Activated CD8-positive, alpha-beta memory T cell treated with anti-CD3 and anti-CD28 coated beads for 24 hours (primary cell): ENCODE results near the gene TMPRSS11B.
"Not testable (repeated sequence)": the region's sequence is repeated elsewhere in the genome, so short reads cannot be mapped to it uniquely, and the experiment has no call there.

Source experiments
- DNase-seq: peaks from one replicate; pipeline ENCODE4 v3.0.0-alpha.2; 2020

Gene TMPRSS11B

GRCh38 chr4:68216501-68216900, 29.0 kb downstream of the TMPRSS11B start:
- DNase-seq, result no peak

- DNase-seq, result no peak
Observed at GRCh38 chr4:68209003-68209402, 36.5 kb downstream of the TMPRSS11B start.

DNA sequence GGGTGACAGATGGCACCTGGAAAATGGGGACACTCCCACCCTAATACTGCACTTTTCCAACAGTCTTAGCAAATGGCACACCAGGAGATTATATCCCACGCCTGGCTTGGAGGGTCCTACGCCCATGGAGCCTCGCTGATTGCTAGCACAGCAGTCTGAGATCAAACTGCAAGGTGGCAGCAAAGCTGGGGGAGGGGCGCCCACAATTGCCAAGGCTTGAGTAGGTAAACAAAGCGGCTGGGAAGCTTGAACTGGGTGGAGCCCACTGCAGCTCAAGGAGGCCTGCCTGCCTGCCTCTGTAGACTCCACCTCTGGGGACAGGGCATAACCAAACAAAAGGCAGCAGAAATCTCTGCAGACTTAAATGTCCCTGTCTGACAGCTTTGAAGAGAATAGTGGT, 51.2 kb downstream of the TMPRSS11B start:
- not testable (repeated sequence) for DNase-seq

- DNase-seq, result no peak
Observed at GRCh38 chr4:68193194-68193593, 52.3 kb downstream of the TMPRSS11B start.

GRCh38 chr4:68187145-68187544, 58.3 kb downstream of the TMPRSS11B start:
- no peak for DNase-seq

DNA sequence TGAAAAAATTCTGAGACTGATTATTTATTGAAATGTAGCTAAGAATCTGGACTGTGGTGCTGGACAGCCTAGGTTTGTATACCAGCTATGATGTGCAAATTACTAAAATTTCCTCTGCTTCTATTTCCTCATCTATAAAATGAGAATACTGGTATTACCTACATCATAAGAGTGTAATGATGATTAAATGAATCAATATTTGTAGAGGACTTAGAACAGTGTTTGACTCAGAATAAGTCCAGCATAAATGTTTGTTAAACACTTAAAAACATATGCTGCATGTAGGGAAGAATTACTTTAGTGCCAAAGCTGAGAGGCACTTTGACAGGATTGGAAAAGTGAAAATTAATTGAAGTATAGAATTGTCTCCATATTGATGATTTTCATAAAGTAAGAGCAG, 60.6 kb downstream of the TMPRSS11B start:
- DNase-seq, result no peak

DNA sequence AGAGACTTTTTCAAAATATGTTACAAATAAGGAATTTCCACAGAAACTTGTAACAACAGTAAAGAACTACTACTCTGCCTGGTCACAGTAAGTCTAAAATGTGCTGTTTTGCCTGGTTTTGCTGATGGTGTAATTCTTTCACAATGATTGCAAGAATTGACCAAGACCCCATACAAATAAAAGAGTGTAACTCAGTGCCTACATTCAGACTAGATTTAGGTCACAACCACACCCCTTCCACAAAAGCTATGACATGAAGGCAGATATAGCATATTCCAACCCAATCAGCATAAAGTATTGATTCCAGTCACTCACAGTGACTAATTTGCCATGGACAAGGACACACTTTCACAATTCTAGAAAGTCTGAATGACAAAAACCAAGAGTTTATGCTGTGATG, 62.1 kb downstream of the TMPRSS11B start:
- no peak for DNase-seq

DNA sequence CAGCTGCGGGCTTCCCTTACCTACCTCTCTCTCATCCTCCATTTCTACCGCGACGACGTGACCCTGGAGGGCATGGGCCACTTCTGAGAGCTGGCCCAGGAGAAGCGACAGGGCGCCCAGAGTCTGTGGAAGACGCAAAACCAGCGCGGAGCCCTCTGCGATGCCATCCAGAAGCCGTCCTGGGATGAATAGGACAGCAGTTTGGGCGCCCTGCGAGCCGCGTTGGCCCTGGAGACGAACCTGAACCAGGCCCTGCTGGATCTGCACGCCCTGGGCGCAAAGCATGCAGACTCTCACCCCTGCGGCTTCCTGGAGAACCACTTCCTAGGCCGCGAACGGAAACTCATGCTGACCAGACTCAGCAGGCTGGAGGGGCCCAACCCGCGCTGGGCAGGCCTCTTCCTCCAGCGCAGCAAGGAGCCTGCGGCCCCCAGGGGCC, 63.1 kb downstream of the TMPRSS11B start:
- no peak for DNase-seq

GRCh38 chr4:68180849-68181526, 64.5 kb downstream of the TMPRSS11B start:
- no peak for DNase-seq

DNA sequence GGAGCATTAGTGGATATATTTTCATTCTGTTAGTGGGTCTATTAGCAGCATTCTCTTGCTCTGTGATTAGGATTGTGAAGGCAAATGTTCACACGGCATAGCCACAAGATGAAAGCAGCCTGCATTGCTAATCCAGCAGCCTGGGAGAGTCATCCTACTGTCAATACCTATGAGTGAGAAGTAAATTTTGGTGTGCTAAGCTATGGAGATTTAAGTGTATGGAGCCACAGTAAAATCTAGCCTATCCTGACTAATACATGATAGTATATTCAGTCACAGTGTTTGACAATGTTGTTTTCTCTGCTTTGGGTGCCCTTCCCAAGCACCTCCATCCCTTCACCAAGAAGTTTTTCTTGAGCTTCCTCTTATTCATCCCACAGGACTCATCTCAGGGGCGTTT, 68.6 kb downstream of the TMPRSS11B start:
- no peak for DNase-seq
